Spleen (tissue), 11 donors: ENCODE data around the gene SEMA3F. TPM values are rescaled to one million over a fixed set of nuclear protein-coding genes. Genes with fewer than 3 reads are reported as not detected.

Source experiments
- DNase-seq: peaks from one replicate; pipeline ENCODE4 v3.0.0-alpha.2; 2020
- H3K27ac ChIP-seq, 8 donors: fragments of 200-600 bp; sonication (generic) in 7 of 8; 1 replicate in 4 of 8; 2 replicates in 4 of 8; pipeline versions ENCODE4 v1.5.0 to v1.8.0; 2016 to 2021; ENCODE audit warnings: inconsistent platforms in 4 of 8, mild to moderate bottlenecking in 4 of 8, moderate library complexity in 1 of 8
- H3K27me3 ChIP-seq, 7 donors: fragments of 200-600 bp; sonication (generic) in 6 of 7; replicated peaks in 1 of 7; 1 replicate in 4 of 7; 2 replicates in 3 of 7; pipeline versions ENCODE4 v1.5.0 to v1.8.0; 2016 to 2021; ENCODE audit warnings: inconsistent platforms in 3 of 7, mild to moderate bottlenecking in 1 of 7
- H3K36me3 ChIP-seq, 6 donors: fragments of 200-600 bp; sonication (generic) in 5 of 6; 1 replicate in 4 of 6; 2 replicates in 2 of 6; pipeline versions ENCODE4 v1.5.0 to v1.8.0; 2016 to 2021; ENCODE audit warnings: inconsistent platforms in 2 of 6
- H3K4me1 ChIP-seq, 6 donors: fragments of 200-600 bp; sonication (generic) in 5 of 6; 1 replicate in 3 of 6; 2 replicates in 3 of 6; pipeline versions ENCODE4 v1.5.0 to v1.8.0; 2016 to 2021; ENCODE audit warnings: inconsistent platforms in 3 of 6
- H3K4me3 ChIP-seq, 8 donors: fragments of 200-600 bp; sonication (generic) in 7 of 8; 1 replicate in 4 of 8; 2 replicates in 4 of 8; pipeline versions ENCODE4 v1.5.0 to v1.8.0; 2016 to 2021; ENCODE audit warnings: inconsistent platforms in 4 of 8, mild to moderate bottlenecking in 4 of 8, moderate library complexity in 2 of 8
- H3K9me3 ChIP-seq, 8 donors: fragments of 200-600 bp; sonication (generic) in 7 of 8; 1 replicate in 4 of 8; 2 replicates in 4 of 8; pipeline versions ENCODE4 v1.5.0 to v1.8.0; 2016 to 2021; ENCODE audit warnings: inconsistent platforms in 4 of 8
- CTCF ChIP-seq, 11 experiments: fragments of 200-600 bp in 7 of 11; fragments of 450-650 bp in 4 of 11; sonication (generic) in 4 of 11; IDR thresholded peaks in 8 of 11; conservative IDR thresholded peaks in 3 of 11; 1 replicate in 7 of 11; 2 replicates in 4 of 11; pipeline versions ENCODE4 v1.4.0 to v1.8.0; 2016 to 2021; ENCODE audit warnings: antibody characterized with exemption in 11 of 11, inconsistent platforms in 4 of 11, mild to moderate bottlenecking in 1 of 11
- POLR2A ChIP-seq, 3 donors: fragments of 450-650 bp; IDR thresholded peaks; one replicate each; pipeline ENCODE4 v1.5.1; 2017; ENCODE audit warnings: antibody characterized with exemption in 3 of 3, mild to moderate bottlenecking in 1 of 3
- POLR2AphosphoS5 ChIP-seq, 3 donors: sonication (generic); formaldehyde crosslinking; IDR thresholded peaks; one replicate each; pipeline ENCODE4 v1.5.1; 2017; ENCODE audit warnings: antibody characterized with exemption in 3 of 3
- WGBS, 5 donors: extraction: QIAGEN DNeasy Blood & Tissue Kit in 3 of 5; methylation state at CpG; one replicate each; pipeline versions ENCODE4 v1.1.5 to v1.1.7; 2013 to 2018; 5-methylcytosine and 5-hydroxymethylcytosine counted together
- intact Hi-C: fragments of 100-400 bp; cut with DNase I; formaldehyde crosslinking; loops from one replicate; pipeline ENCODE4 v1.15.0; 2023; ENCODE audit warnings: low total_unique reads
- polyA plus RNA-seq, 3 donors: library from polyadenylated mRNA; stranded (reverse); fragments of 200-250 nt; gene quantifications; one replicate each; pipeline ENCODE4 v1.2.1, GENCODE V29; 2013
- total RNA-seq, 7 donors: library from RNA; depleted of rRNA in 3 of 7; stranded (reverse); fragments of >200 nt in 3 of 7; fragmentation: NEBNext Ultra II Directional in 4 of 7; extraction: Animal tissue kit (Norgen Biotek cat#: 25700) in 4 of 7; gene quantifications; one replicate each; pipeline versions ENCODE4 v1.1.0 to v1.2.1, GENCODE V29; 2016 to 2021
- donor health status: healthy with polysubstance abuse.
- donor health status: DM: no; HTN: no; CAD: no; lungs with moderate emphysema.
- donor health status: DM: no; HTN: no; CAD: no.
- donor health status: Bipolar disorder and iron deficiency.
- donor health status: healthy.
- donor health status: DM: no; HTN: no; CAD: no.
- donor health status: DM: yes; HTN: yes; CAD: no.

SEMA3F gene
- total and polyA plus RNA-seq, 10 donors, result 16.9 to 205 (median 77.9) TPM

GRCh38 chr3:50201573-50202315 lies 46.6 kb downstream of the SEMA3F start:
- no peaks in the 10 kb centered on the region for H3K36me3 ChIP-seq
- DNase-seq, result no peak
- peaks cover 0 to 87% (median 60%) of the 10 kb centered on the region in 7 donors for H3K27me3 ChIP-seq
- 73 to 93% (median 79%) methylated on average over 7 to 10 of the region's 10 CpGs for WGBS, 5 donors
- H3K4me3 ChIP-seq, result no peak overlapping the region
- no peaks in the 10 kb centered on the region for H3K9me3 ChIP-seq
- H3K27ac ChIP-seq, result no peak overlapping the region
- intact Hi-C loops, result no loop called here
- no peak for TF ChIP-seq POLR2AphosphoS5 (IDR thresholded peaks at IDR 0.05)
- TF ChIP-seq CTCF (IDR thresholded peaks at IDR 0.05 in 8 of 11, conservative IDR thresholded peaks at IDR 0.05 in 3 of 11), result no peak
- TF ChIP-seq POLR2A (IDR thresholded peaks at IDR 0.05), result no peak
- peaks cover 11 to 22% (median 16%) of the 10 kb centered on the region in 6 donors for H3K4me1 ChIP-seq

GRCh38 chr3:50202353-50203112 lies 47.4 kb downstream of the SEMA3F start:
- TF ChIP-seq CTCF (IDR thresholded peaks at IDR 0.05 in 8 of 11, conservative IDR thresholded peaks at IDR 0.05 in 3 of 11) (no peak), POLR2A (IDR thresholded peaks at IDR 0.05) (no peak), POLR2AphosphoS5 (IDR thresholded peaks at IDR 0.05) (no peak)
- Histone ChIP-seq H3K9me3 (no peaks in the 10 kb centered on the region), H3K4me1 (peaks cover 11 to 22% (median 16%) of the 10 kb centered on the region in 6 donors), H3K27ac (no peak overlapping the region), H3K27me3 (peaks cover 0 to 95% (median 60%) of the 10 kb centered on the region in 7 donors), H3K4me3 (no peak overlapping the region), H3K36me3 (no peaks in the 10 kb centered on the region)
- intact Hi-C loops, result no loop called here
- DNase-seq, result no peak
- 80 to 90% (median 83%) methylated on average over 16 of the region's 16 CpGs for WGBS, 5 donors

- H3K36me3 ChIP-seq, result no peaks in the 10 kb centered on the region
- H3K4me3 ChIP-seq, result no peak overlapping the region
- TF ChIP-seq POLR2A (IDR thresholded peaks at IDR 0.05), result no peak
- TF ChIP-seq CTCF (IDR thresholded peaks at IDR 0.05 in 8 of 11, conservative IDR thresholded peaks at IDR 0.05 in 3 of 11), result no peak
- no peak for TF ChIP-seq POLR2AphosphoS5 (IDR thresholded peaks at IDR 0.05)
- peaks cover 11 to 22% (median 16%) of the 10 kb centered on the region in 6 donors for H3K4me1 ChIP-seq
- DNase-seq, result no peak
- H3K27me3 ChIP-seq, result peaks cover 0 to 96% (median 60%) of the 10 kb centered on the region in 7 donors
- no peaks in the 10 kb centered on the region for H3K9me3 ChIP-seq
- H3K27ac ChIP-seq, result no peak overlapping the region
- intact Hi-C loops, result no loop called here
- 87 to 95% (median 87%) methylated on average over 9 of the region's 9 CpGs for WGBS, 5 donors
Measured at GRCh38 chr3:50203113-50203808, 48.1 kb downstream of the SEMA3F start.
